HG03565 (cell line): ENCODE measurements around the gene BICRAL.
"Not testable (repeated sequence)": the region's sequence is repeated elsewhere in the genome, so short reads cannot be mapped to it uniquely, and the experiment has no call there.

ENCODE experiments used
- ATAC-seq: cut with Tn5 transposase; IDR thresholded peaks from one replicate; pipeline ENCODE4 v1.9.1; 2021; ENCODE audit warnings: mild to moderate bottlenecking, moderate library complexity; ENCODE audit not compliant: unreplicated experiment

Gene BICRAL

DNA sequence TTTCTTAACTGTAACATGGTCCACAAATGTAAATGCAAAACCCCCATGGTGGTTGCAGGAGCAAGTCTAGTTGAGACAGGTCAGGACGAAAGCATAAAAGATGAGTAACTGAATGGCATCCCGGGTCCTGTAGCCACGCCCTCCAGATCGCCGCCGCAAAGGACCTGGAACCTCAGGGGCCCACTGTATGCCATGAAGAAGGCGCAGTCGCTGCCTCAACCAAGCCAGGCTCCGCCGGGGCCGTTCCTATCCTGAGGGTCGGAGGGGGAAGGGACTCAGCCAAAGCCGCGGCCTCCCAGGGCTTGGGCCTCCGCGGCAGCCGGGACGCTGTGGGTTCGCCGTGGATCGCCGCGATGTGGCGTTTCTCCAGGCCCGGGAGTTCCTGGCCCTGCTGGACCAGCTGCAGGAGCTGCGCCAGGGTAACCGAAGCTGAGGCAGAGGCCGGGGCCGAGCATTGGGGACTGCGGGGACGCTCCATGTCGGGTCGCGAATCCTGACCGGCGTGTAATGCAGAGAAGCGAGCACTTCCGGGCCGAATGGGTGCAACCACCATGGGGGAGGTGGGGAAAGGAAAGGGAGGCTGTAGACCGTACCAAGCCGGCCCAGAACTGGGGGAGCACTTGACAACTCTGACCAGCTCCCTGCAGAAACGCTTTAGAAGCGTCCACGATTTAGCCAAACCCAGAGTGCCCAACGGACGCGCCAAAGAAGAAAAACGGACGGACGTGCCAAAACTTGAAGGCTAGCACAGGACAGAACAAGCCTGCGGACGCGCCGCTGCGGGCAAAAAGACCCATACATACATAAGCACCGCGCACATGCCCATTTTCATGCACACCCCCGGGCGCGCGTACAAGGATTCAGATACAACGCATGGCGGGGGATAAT is 108.7 kb downstream of the BICRAL start:
- peak; percentile 83 for ATAC-seq

- no peak for ATAC-seq
Observed at GRCh38 chr6:42891199-42891722, 109.4 kb downstream of the BICRAL start.

- ATAC-seq, result not testable (repeated sequence)
Observed at GRCh38 chr6:42894041-42894828, 112.4 kb downstream of the BICRAL start.

DNA sequence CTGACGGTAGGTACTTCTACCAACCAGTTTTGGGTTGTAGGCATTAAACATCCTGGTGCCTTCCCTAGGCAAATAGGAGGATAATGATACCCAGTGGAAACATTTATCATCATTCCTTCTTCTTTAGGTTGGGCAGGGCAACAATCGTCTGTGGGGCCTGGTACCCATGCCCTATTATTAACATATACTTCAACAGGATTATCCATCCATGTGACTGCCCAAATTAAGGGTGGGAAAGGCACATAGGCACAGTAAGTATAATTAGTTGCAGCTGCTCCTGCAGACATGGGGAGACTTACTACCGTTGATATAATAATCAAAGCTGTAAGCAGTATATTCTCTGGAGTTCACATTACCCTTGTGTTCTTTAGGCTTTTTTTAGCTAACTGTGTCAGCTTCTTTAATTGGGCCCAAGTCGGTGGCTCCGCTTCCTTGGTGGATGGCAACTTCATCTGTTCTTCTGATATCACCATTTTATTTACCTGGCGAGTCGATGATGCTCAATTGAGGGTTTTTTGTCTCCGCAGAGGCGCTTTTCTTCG is 114.4 kb downstream of the BICRAL start:
- no peak for ATAC-seq

DNA sequence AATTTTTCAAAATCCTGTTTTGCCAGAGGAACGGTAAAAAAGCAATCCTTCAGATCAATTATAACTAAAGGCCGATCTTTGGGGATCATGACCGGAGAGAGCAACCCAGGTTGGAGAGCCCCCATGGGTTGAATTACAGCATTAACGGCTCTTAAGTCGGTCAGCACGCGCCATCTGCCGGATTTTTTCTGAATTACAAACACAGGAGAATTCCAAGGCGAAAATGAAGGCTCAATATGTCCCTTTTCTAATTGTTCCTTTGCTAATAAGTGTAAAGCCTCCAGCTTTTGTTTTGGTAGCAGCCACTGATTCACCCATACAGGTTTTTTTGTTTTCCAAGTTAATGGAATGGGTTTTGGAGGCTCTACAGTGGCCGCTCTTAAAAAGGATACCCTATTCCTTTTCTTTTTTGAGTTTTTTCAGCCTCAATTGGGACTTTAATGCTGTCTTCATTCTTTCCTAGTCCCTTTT is 117.1 kb downstream of the BICRAL start:
- ATAC-seq, result no peak

DNA sequence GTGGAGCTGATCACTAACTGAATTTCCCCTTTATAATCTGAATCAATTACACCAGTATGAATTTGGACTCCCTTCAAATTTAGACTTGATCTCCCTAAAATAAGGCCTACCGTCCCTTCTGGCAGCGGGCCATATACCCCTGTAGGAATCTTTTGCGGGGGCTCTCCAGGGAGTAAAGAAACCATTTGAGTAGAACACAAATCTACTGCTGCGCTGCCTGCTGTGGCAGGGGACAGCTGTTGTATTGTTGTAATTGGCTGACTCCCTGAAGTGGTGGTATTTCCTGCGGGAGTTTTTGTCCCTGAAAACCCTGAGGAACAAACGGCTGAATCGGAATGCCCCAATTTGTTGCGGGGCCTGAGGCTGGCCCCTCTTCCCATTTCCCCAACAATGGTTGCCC is 118.0 kb downstream of the BICRAL start:
- ATAC-seq, result no peak

- ATAC-seq, result no peak
Observed at GRCh38 chr6:42901538-42901957, 119.7 kb downstream of the BICRAL start.

DNA sequence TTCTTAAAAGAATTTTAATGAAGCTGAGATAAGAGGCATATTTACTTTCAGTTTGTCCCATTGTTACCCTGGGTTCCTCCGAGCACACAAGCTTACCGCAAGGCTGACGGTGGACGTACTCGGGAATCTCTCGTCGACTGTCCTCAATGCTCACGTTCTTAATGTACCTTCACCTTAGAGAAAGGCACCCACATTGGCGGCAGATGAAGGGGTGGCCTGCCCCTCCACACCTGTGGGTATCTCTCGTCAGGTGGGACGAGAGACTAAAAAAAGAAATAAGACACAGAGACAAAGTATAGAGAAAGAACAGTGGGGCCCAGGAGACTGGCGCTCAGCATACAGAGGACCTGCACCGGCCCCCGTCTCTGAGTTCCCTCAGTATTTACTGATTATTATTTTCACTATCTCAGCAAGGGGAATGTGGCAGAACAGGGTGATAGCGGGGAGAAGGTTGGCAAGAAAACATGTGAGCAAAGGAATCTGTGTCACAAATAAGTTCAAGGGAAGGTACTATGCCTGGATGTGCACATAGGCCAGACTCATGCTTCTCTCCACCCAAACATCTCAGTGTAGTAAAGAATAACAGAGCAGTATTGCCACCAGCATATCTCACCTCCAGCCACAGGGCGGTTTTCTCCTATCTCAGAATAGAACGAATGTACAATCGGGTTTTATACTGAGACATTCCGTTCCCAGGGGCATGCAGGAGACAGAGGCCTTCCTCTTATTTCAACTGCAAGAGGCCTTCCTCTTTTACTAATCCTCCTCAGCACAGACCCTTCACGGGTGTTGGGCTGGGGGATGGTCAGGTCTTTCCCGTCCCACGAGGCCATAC is 120.8 kb downstream of the BICRAL start:
- not testable (repeated sequence) for ATAC-seq

- no peak for ATAC-seq
Observed at GRCh38 chr6:42904467-42904866, 122.6 kb downstream of the BICRAL start.

DNA sequence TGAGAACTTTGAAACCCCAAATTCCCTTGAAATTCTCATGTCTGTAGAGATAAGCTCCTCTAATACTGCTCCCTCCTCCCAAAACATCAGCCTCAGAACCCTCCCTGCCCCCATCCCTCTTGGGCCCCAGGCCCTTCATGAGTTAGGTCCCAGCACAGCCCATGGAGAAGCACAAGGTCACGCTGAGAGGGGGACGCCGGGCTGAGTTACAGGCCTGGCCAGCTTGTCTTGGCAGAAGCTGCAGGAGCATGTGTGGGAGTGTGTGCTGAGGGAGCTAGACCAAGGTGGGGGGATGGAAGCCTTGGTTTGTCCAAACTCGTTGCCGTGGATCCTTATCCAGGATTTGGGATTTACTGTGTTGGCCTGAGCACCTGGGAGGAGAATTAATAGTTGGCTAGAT is 125.5 kb downstream of the BICRAL start:
- no peak for ATAC-seq

- no peak for ATAC-seq
Observed at GRCh38 chr6:42909835-42910234, 128.0 kb downstream of the BICRAL start.

GRCh38 chr6:42911171-42912021 is 129.5 kb downstream of the BICRAL start:
- ATAC-seq, result no peak

DNA sequence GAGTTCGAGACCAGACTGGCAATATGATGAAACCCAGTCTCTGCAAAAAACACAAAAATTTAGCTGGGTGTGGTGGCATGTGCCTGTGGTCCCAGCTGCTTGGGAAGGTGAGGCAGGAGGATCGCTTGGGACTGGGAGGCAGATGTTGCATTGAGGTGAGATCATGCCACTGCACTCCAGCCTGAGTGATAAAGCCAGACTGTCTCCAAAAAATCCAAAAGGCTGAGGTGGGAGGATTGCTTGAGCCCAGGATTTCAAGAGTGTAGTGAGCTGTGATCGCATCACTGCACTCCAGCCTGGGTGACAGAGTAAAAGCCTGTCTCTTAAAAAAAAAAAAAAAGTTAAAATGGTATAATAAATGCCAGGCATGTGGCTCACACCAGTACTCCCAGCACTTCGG is 132.7 kb downstream of the BICRAL start:
- ATAC-seq, result no peak

DNA sequence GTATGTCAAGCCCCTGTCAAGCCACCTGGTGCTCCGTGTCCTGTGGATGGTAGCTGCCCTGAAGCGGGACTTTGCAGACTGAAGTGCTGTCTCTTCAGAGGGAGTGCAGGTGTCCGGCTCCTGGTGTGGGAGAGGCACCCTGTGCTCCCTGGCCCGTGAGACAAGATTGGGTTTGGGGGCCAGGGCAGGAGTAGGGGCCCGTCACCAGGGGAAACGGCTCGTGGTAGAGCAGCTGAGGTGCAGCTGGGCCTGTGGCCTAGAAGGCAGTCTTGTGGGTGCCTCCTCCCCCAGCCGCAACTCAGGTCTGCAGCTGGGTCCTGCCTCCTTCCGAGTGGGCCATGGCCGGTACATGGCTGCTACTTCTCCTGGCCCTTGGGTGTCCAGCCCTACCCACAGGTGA is 133.9 kb downstream of the BICRAL start, which contains the start of gene PTCRA:
PTCRA (plus strand) TSS at position 322 of the 400 bp plus-strand sequence; CDS start at position 339, 17 bp downstream.
- ATAC-seq, result no peak

GRCh38 chr6:42916288-42916687 is 134.4 kb downstream of the BICRAL start:
- no peak for ATAC-seq
